HG02973 (cell line): ENCODE measurements around the gene GRK4.
A peak's percentile ranks its signal among the peaks of the same experiment; 100 is the strongest.

Experiments
- ATAC-seq: cut with Tn5 transposase; IDR thresholded peaks from one replicate; pipeline ENCODE4 v1.9.1; 2021; ENCODE audit warnings: moderate library complexity; ENCODE audit not compliant: unreplicated experiment

The GRK4 gene

DNA sequence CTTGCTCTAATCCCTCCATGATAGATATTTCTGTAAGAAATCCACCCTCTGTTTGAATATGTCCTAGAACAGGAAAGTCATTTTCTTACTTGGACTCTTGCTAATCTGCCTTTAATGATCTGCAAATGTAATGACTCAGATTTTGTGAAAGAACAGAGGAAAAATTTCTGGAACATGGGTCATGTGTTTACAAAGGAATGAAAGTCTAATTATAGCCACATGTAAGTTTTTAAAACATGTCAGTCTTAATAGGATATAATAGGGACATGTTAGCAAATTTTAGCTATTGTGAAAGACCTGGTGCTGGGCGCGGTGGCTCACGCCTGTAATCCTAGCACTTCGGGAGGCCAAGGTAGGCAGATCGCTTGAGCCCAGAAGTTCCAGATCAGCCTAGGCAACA, 47.6 kb downstream of the GRK4 start:
- no peak for ATAC-seq

DNA sequence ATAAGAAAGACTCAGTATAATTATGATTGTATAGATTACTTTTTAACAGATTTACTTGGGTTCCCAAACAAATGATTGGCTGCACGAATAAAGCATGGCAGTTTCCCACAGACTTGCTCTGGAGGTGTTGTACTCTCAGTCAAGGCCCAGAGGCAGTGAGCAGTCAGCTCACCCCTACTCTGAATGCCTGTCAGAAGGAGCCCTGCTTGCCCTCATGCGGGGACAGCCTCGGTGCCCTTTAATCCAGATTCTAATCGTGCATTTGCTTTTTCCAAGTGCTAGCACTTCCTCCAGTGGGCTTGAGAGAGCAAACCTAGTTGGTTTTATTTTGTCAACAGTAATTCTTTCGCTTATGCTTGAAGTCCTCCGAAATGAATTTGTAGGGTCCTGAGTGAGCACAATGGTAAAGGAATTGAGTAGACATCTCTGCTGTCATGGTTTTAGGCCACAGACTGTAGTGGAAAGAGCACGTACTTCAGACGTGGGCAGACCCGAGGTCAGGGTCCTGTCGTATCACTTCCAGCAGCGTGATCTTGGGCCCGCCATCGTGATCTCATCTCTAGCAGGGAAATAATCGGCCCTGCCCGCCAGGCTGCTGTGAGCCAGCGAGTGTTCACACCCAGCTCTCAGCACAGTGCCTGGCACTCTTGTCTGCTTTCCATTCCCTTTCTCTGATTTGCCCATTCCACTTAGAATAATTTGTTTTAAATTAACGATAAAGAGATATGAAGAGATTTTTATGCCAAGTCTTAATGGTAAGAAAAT, 48.3 kb downstream of the GRK4 start:
- ATAC-seq: no peak

DNA sequence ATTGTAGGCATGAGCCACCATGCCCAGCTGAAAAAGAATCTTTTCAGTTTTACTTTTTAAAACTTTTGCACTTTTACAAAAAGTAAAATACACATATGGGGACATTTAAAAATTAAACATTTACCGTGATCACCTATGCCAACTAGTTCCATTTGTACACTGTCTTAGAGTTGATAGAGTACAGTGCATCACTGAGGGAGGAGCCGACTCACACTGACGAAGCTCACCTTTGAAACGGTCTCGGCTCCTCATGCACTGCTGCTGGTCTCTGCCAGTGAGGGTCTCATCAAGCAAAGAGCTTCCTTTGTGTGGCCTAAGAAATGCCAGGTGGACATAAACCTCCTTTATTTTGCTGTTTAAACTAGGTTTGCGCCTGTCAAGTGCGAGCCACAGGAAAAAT, 50.0 kb downstream of the GRK4 start:
- no peak for ATAC-seq

- peak; percentile 66 for ATAC-seq
Measured at GRCh38 chr4:3013839-3014350, 50.5 kb downstream of the GRK4 start.

DNA sequence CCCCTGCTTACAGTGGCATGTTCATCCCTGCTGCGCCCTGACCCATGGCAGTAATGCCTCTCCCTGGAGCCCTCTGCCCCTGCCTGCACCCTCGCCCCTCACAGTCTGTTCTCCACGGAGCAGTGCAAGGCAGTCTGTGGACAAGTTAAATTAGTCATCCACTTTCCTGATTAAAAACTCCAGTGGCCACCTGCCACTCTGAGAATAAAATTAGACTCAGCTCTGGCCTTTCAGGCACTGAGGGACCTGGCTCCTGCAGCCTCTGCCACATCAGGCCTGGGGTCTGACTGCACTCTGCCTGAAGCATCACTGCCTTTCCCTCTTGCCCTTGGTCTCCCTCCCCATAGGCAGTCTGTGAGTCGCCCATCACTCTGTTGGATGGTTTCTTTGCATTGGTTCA, 53.6 kb downstream of the GRK4 start:
- ATAC-seq: no peak

GRCh38 chr4:3017504-3017903, 54.1 kb downstream of the GRK4 start:
- ATAC-seq: no peak

DNA sequence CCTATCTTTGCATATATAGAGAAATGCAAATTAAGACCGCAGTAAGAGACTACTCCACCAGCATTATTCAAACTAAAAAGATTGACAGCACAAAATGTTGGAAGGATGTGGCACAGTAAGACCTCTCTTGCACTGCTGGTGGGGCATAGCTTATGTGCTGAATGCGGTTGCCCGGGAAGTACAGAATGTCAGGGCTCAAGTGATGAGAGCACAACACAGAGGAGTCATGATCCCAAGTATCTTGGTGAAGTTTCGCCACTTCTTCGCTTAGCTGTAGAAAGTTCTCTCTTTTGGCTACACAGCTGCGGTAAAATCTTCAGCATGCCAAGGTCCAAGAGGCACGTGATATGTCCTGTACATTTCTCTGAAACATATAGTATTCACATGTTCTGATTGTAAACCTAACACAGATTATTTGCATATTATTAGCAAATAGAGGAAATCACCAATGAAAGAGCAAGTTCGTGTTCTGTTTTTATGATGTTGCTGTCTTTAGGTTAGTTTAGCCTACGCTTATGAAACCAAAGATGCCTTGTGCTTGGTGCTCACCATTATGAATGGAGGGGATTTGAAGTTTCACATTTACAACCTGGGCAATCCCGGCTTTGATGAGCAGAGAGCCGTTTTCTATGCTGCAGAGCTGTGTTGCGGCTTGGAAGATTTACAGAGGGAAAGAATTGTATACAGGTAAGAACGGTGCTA, 55.9 kb downstream of the GRK4 start:
- no peak for ATAC-seq

- ATAC-seq: no peak
Measured at GRCh38 chr4:3021127-3021526, 57.8 kb downstream of the GRK4 start.

GRCh38 chr4:3021627-3022026, 58.3 kb downstream of the GRK4 start:
- no peak for ATAC-seq

- ATAC-seq: no peak
Measured at GRCh38 chr4:3022112-3022511, 58.7 kb downstream of the GRK4 start.

- no peak for ATAC-seq
Measured at GRCh38 chr4:3022651-3023050, 59.3 kb downstream of the GRK4 start.

GRCh38 chr4:3025881-3026280, 62.5 kb downstream of the GRK4 start:
- ATAC-seq: no peak

GRCh38 chr4:3026540-3026939, 63.2 kb downstream of the GRK4 start:
- no peak for ATAC-seq

DNA sequence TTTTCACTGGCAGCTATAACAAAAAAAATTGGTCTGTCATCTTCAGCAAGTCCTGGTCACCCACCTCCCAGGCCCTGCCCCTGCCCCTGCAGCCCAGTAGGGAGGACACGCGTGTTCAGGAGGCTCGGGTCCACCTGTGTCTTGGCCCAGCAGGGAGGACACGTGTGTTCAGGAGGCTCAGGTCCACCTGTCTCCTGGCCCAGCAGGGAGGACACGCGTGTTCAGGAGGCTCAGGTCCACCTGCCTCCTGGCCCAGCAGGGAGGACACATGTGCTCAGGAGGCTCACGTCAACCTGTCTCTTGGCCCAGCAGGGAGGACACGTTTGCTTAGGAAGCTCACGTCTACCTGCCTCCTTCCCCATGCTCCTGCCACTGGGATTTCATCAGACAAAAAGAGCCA, 66.1 kb downstream of the GRK4 start:
- no peak for ATAC-seq

DNA sequence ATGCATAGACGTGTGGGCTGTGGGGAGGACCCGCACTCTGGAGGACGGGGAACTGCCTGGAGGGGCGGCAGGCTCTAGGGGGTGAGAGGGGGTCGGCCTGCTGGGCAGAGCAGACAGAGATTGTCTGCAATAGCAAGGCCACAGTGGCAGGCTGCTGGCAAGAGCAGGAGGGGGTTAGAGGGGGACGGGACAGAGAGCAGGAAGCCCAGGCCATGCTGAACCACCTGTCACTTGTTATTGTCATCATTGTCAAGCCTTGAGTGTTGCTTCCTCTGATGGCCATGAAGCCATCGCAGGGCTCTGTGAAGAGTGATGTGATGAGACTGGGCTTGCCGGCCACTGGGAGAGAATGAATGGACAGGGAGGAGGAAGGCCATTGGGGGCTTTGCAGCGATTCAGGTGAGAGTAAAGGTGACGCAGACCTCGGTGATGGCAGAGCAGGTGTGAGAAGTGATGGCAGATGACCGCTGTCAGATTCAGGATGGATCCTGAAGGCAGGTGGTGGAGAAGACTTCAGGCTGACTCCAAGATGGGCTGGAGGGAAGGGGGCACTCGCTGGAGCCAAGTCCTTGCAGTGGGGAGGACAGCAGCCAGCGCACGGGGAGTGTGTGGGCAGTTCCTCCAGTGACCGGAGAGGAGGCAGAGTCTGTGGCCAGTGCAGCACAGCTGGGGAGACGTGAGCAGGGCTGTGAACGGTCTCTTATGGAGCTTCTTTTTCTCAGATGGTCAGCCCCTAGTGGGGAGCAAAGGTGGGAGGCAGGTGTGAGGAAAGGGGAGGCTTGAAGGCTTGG, 67.4 kb downstream of the GRK4 start:
- ATAC-seq: no peak

- ATAC-seq: no peak
Measured at GRCh38 chr4:3031357-3032082, 68.1 kb downstream of the GRK4 start.

DNA sequence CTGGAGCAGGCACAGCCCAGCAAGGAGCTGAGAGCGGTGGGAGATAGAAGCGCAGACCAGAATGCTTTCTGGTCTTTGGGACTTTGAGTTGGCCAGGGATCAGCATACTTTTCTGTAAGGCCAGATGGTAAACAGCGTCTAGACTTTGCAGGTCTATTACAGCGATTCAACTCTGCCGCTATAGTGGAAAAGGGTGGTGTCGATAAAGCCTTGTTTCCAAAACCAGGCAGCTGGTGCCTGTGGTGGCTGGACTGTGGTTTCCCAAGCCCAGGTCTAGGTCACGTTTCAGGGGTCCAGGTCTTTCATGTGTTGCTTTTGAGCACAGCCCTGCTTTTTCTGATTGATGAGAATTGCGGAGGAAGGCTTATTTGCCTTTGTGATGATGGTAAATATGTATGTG, 70.9 kb downstream of the GRK4 start:
- no peak for ATAC-seq

- no peak for ATAC-seq
Measured at GRCh38 chr4:3035249-3035648, 71.9 kb downstream of the GRK4 start.

- ATAC-seq: no peak
Measured at GRCh38 chr4:3035674-3036073, 72.3 kb downstream of the GRK4 start.

GRCh38 chr4:3036131-3036952, 73.0 kb downstream of the GRK4 start:
- no peak for ATAC-seq
